Stimulated activated CD8-positive, alpha-beta memory T cell treated with anti-CD3 and anti-CD28 coated beads, Interleukin-7, amount 100 ng/mL, for 4 hours (primary cell): ENCODE measurements around the gene PARPBP.
"Not testable (repeated sequence)": the region's sequence is repeated elsewhere in the genome, so short reads cannot be mapped to it uniquely, and the experiment has no call there.

ENCODE experiments used
- DNase-seq, 2 donors: peaks; one replicate each; pipeline ENCODE4 v3.0.0-alpha.2; 2020; ENCODE audit warnings: low read depth in 2 of 2

PARPBP gene

GRCh38 chr12:102147062-102147587 lies 27.1 kb downstream of the PARPBP start:
- not testable (repeated sequence) for DNase-seq

GRCh38 chr12:102155206-102155605 lies 35.2 kb downstream of the PARPBP start:
- DNase-seq = not testable (repeated sequence)

- no peak for DNase-seq
These were observed 43.4 kb downstream of the PARPBP start for GRCh38 chr12:102163383-102163782.

GRCh38 chr12:102167821-102168604 lies 48.0 kb downstream of the PARPBP start:
- DNase-seq = no peak

GRCh38 chr12:102169922-102170621 lies 50.1 kb downstream of the PARPBP start:
- no peak for DNase-seq

- DNase-seq = no peak
These were observed 52.0 kb downstream of the PARPBP start for GRCh38 chr12:102171951-102172350.

- DNase-seq = no peak
These were observed 52.5 kb downstream of the PARPBP start for GRCh38 chr12:102172436-102172835.

GRCh38 chr12:102174117-102174516 lies 54.1 kb downstream of the PARPBP start:
- no peak for DNase-seq

- no peak for DNase-seq
These were observed 54.8 kb downstream of the PARPBP start for GRCh38 chr12:102174761-102175160.

- DNase-seq = no peak
These were observed 62.7 kb downstream of the PARPBP start for GRCh38 chr12:102182635-102183034.

GRCh38 chr12:102195826-102196225 lies 75.8 kb downstream of the PARPBP start:
- no peak for DNase-seq

GRCh38 chr12:102197789-102198188 lies 77.8 kb downstream of the PARPBP start, which contains the start of gene PMCH:
PMCH (minus strand) TSS chr12:102197833; CDS start chr12:102197770, 63 bp downstream.
- no peak for DNase-seq

- no peak for DNase-seq
These were observed 81.6 kb downstream of the PARPBP start for GRCh38 chr12:102201436-102202061.

- no peak for DNase-seq
These were observed 82.6 kb downstream of the PARPBP start for GRCh38 chr12:102202556-102202955.

GRCh38 chr12:102204025-102204424 lies 84.0 kb downstream of the PARPBP start:
- DNase-seq = no peak

- no peak for DNase-seq
These were observed 96.2 kb downstream of the PARPBP start for GRCh38 chr12:102215992-102216691.

GRCh38 chr12:102220736-102221135 lies 100.8 kb downstream of the PARPBP start:
- no peak for DNase-seq

GRCh38 chr12:102227954-102228353 lies 108.0 kb downstream of the PARPBP start:
- DNase-seq = no peak

GRCh38 chr12:102232036-102232435 lies 112.1 kb downstream of the PARPBP start:
- DNase-seq = no peak

GRCh38 chr12:102232446-102232845 lies 112.5 kb downstream of the PARPBP start:
- DNase-seq = no peak

- no peak for DNase-seq
These were observed 114.6 kb downstream of the PARPBP start for GRCh38 chr12:102234599-102234998.

GRCh38 chr12:102240859-102241258 lies 120.9 kb downstream of the PARPBP start:
- DNase-seq = not testable (repeated sequence)
